Pericardium fibroblast (primary cell): ENCODE results near the gene HNF1A. TPM values are rescaled to one million over a fixed set of nuclear protein-coding genes. Genes with fewer than 3 reads are reported as not detected.

Experiments used
- total RNA-seq: library from RNA; depleted of rRNA; stranded (reverse); fragments of >200 nt; gene quantifications from 2 replicates; pipeline ENCODE4 v1.2.3, GENCODE V29; 2015

Gene HNF1A, protein sequence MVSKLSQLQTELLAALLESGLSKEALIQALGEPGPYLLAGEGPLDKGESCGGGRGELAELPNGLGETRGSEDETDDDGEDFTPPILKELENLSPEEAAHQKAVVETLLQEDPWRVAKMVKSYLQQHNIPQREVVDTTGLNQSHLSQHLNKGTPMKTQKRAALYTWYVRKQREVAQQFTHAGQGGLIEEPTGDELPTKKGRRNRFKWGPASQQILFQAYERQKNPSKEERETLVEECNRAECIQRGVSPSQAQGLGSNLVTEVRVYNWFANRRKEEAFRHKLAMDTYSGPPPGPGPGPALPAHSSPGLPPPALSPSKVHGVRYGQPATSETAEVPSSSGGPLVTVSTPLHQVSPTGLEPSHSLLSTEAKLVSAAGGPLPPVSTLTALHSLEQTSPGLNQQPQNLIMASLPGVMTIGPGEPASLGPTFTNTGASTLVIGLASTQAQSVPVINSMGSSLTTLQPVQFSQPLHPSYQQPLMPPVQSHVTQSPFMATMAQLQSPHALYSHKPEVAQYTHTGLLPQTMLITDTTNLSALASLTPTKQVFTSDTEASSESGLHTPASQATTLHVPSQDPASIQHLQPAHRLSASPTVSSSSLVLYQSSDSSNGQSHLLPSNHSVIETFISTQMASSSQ
- 0.23 TPM in 1 of 2 replicates, not detected in the other for total RNA-seq

DNA sequence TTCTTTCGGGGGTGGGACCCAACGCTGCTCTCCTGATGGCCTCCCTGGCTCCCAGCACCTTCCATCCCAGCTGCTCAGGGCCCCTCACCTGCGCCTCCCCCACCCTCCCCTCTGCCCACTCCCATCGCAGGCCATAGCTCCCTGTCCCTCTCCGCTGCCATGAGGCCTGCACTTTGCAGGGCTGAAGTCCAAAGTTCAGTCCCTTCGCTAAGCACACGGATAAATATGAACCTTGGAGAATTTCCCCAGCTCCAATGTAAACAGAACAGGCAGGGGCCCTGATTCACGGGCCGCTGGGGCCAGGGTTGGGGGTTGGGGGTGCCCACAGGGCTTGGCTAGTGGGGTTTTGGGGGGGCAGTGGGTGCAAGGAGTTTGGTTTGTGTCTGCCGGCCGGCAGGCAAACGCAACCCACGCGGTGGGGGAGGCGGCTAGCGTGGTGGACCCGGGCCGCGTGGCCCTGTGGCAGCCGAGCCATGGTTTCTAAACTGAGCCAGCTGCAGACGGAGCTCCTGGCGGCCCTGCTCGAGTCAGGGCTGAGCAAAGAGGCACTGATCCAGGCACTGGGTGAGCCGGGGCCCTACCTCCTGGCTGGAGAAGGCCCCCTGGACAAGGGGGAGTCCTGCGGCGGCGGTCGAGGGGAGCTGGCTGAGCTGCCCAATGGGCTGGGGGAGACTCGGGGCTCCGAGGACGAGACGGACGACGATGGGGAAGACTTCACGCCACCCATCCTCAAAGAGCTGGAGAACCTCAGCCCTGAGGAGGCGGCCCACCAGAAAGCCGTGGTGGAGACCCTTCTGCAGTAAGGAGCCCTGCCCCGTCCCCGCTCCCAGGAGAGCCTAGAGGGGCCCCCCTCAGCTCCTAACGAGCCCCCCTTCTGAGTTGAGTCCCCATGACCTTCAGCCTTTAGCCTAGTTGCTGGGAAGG is at the start of gene HNF1A:
HNF1A (plus strand) TSS at position 248 of the 924 bp plus-strand sequence; CDS start at position 474, 226 bp downstream.

DNA sequence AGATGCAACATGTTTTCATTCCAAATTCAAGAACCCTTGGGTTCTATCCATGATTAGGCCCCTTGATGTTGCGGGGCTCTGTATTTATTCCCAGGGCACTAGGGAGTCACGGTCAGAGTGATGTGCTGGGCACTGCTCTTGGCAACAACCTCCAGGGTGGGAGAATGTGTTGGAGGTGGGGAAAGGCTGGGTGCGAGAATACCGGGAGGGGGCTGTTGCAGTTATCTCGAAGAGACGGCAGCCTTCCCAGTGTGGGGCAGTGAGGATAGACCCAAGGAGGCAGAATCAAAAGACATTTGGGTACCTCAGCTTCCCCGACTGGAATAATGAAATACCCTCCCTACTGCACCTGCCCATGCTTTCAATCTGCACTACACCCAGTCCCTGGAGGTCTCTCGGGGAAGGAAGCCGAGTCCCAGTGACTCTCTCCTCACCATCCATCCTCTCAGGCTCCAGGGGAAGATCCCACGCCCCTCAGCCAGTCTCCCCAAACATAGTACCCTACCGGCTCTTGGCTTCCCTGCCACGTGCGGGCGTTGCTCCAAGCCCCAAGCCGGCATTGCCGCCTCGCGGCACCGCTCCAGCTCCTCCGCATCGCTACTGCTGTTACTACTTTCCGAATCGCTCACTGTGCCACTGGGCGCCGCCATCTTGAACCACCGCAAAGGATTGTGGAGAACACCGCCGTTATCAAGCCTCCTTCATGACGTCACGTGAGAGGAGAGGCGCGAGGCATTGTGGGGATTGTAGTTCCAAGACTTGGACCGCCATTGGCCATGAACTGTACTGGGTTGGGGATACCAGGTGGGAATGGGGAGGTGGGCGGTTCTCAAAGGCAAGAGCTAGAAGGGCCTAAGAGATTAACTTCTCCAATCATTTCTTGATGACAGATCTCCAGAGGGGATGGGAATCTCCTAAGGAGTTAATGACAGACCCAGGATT is 37.8 kb downstream of the HNF1A start, which contains the start of gene C12orf43:
C12orf43 (minus strand) TSS at position 663 of the 942 bp plus-strand sequence; CDS start at position 650, 13 bp downstream.

DNA sequence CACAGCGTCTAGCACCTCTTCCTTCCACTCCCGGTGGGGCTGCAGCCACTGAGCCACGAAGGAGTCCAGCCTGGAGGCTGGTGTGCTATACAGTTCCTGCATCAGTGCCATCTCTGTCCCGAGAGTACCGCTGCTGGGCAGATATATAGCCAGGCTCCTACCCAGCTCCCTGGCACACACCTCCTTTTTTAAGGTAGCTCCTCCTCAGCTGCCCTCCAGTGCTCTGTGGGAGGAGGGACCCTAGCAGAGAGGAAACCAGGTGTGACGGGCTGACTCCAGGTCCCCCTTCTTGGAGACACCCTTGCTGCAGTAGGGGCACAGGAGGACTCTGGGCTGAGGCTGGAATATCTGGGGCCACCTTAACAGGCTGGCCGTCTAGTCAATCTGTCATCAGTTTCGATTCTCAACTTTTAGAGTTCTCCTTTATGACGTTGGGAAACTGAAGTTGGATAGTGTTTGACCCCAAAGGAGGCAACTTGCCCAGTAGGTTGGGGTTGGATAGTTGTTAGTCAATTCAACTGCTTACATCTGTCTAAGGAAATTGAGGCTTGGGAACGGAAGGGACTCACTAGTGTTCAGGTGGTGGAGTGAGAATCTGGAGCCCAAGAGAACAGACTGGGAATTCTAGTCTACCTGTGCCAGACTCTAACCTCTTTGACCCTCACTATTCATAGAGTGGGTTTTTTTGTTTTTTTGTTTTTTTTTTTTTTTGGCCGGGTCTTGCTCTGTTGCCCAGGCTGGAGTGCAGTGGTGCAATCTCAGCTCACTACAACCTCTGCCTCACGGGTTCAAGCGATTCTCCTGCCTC is 60.7 kb downstream of the HNF1A start, which contains the start of gene OASL:
OASL (minus strand) TSS at position 386 of the 808 bp plus-strand sequence; CDS start at position 111, 275 bp downstream.

Other genes with a start within 250 kb of the HNF1A start
- 8.8 and 14.9 TPM in 2 replicates for gene SPPL3, start 74.2 kb upstream of the HNF1A start, total RNA-seq
- gene C12orf43, start 37.9 kb downstream of the HNF1A start, total RNA-seq, result 8.5 and 12.5 TPM in 2 replicates
- 0.34 TPM in 1 of 2 replicates, not detected in the other for gene OASL, start 60.7 kb downstream of the HNF1A start, total RNA-seq
- gene P2RX7, start 154.3 kb downstream of the HNF1A start, total RNA-seq, result 2.5 TPM in 1 of 2 replicates, not detected in the other
- 12.5 and 43.8 TPM in 2 replicates for gene P2RX4, start 231.6 kb downstream of the HNF1A start, total RNA-seq